GM12875 (cell line): Measurements from ENCODE around the gene TSPEAR.
"Not testable (repeated sequence)": the region's sequence is repeated elsewhere in the genome, so short reads cannot be mapped to it uniquely, and the experiment has no call there.

ENCODE experiments used
- H3K4me3 ChIP-seq: one replicate; pipeline ENCODE4 v1.5.1; 2011; ENCODE audit warnings: low read depth, low read length, control low read depth
- CTCF ChIP-seq: IDR thresholded peaks from 2 replicates; pipeline ENCODE4 v1.5.1; 2011; ENCODE audit warnings: low read depth, mild to moderate bottlenecking, control low read depth, inconsistent platforms, low read length, moderate library complexity, borderline replicate concordance; ENCODE audit not compliant: insufficient read depth

TSPEAR gene

GRCh38 chr21:44596068-44596725 is 115.2 kb downstream of the TSPEAR start:
- no peak overlapping the region for H3K4me3 ChIP-seq
- no peak for TF ChIP-seq CTCF

GRCh38 chr21:44595524-44595923 is 115.8 kb downstream of the TSPEAR start:
- TF ChIP-seq CTCF: no peak

GRCh38 chr21:44594406-44594916 is 116.9 kb downstream of the TSPEAR start:
- TF ChIP-seq CTCF: no peak
- H3K4me3 ChIP-seq: no peak overlapping the region

More at GRCh38 chr21:44595524-44595923, 115.8 kb downstream of the TSPEAR start:
- no peak overlapping the region for H3K4me3 ChIP-seq

- H3K4me3 ChIP-seq: no peak overlapping the region
- TF ChIP-seq CTCF: no peak
These were observed 117.6 kb downstream of the TSPEAR start for GRCh38 chr21:44593598-44594405.

GRCh38 chr21:44592446-44593311 is 118.7 kb downstream of the TSPEAR start, which contains the start of gene KRTAP10-6:
Gene KRTAP10-6 (minus strand): TSS chr21:44592505. CDS start chr21:44592484, 21 bp downstream.
- TF ChIP-seq CTCF: no peak
- H3K4me3 ChIP-seq: no peak within 1 kb of the TSS

GRCh38 chr21:44591801-44592130 is 119.6 kb downstream of the TSPEAR start:
- not testable (repeated sequence) for H3K4me3 ChIP-seq

- not testable (repeated sequence) for H3K4me3 ChIP-seq
These were observed 120.2 kb downstream of the TSPEAR start for GRCh38 chr21:44590897-44591800.
